GM12872 (cell line): ENCODE data around the gene WRNIP1.

Experiments used
- CTCF ChIP-seq: IDR thresholded peaks from 3 replicates; pipeline ENCODE4 v1.5.1; 2011; ENCODE audit warnings: low read depth, mild to moderate bottlenecking, low read length, moderate library complexity; ENCODE audit not compliant: insufficient read depth

WRNIP1 gene

DNA sequence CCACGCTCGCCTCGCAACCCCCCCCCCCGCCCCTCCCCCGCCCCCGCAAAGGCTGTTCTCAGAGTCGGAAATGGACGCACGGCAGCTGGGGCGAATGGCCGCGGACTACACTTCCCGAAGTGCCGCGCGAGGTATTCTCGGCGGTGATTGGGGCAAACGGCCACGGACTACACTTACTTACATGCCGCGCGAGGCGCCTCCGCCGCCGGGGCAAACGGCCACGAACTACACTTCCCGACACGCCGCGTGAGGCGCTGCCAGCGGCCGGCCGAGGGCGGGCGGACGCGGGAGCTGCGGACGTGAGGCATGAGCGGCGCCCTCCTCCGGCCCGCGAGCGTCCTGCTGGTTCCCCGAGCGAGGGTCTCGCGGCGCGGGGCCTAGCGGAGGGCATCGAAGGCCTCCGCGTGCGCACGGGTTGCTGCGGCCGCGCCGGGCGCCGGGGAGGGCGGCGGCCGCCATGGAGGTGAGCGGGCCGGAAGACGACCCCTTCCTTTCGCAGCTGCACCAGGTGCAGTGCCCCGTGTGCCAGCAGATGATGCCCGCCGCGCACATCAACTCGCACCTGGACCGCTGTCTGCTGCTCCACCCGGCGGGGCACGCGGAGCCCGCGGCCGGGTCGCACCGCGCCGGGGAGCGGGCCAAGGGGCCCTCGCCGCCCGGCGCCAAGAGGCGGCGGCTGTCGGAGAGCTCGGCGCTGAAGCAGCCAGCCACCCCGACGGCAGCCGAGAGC lies at the start of gene WRNIP1:
WRNIP1 (plus strand) TSS at position 228 of the 730 bp plus-strand sequence; CDS start at position 458, 230 bp downstream.
- peak; percentile 62 for TF ChIP-seq CTCF

GRCh38 chr6:2715737-2716136 lies 49.5 kb upstream of the WRNIP1 start:
- no peak for TF ChIP-seq CTCF

GRCh38 chr6:2716936-2717700 lies 48.1 kb upstream of the WRNIP1 start:
- no peak for TF ChIP-seq CTCF

DNA sequence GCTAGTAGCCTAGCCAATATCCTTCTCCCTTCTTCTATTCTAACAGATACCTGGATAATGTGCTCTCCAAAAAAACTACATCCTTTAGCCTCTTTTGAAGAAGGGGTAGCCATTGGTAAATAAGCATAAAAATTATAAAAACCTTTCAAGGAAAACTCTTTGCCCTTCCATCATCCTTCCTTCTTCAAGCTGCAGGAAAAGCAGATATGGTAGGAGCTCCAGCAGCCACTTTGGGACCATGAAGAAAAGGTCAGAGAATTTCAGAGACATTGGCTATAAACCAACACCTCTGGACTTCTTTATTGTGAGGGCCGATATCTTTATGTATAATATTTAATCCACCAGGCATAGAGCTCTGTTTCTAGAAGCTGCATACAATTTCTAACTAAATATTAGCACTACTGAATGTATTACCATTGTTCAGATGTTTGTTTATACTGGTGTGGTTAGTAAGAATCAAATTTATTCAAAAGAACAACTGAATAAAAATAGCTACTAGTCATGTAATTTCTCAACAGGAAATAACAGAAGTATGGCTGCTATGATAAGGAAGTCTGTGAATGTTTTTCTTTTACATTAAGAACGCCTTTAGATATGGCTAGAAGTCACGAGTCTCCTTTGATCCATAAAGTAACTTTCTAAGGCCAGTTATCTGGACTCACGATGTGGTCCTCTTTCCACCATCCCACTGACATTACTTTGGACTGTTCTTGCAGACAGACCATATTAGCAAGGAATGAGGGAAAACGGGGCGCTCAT lies 46.7 kb upstream of the WRNIP1 start:
- TF ChIP-seq CTCF = no peak

GRCh38 chr6:2719093-2719455 lies 46.1 kb upstream of the WRNIP1 start:
- no peak for TF ChIP-seq CTCF

DNA sequence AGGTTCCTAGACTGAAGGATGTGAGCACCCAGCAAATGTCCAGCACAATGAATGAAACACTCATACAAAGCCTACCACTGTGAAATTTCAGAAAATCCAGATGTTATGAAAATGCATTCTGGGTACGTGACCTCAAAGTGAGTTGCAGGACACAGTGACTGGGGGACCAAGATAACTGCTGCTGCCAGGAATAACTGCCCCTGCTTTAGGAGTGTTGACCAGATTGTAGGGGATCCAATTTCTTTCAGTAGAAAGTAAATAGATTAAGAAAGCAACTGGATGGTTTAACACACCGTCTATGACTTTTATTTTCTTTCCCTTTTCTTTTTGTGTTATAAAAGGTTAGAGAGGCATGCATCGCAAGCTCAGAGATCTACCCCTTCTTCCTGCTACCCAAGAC lies 44.0 kb upstream of the WRNIP1 start:
- no peak for TF ChIP-seq CTCF

GRCh38 chr6:2725364-2725988 lies 39.7 kb upstream of the WRNIP1 start:
- no peak for TF ChIP-seq CTCF
